Measurements from ENCODE around the gene FGD6. TPM values are rescaled to one million over a fixed set of nuclear protein-coding genes. Genes with fewer than 3 reads are reported as not detected.

Gene FGD6
- total RNA-seq, 1 experiment from 2014 or later, result 14.3 TPM

- DNase-seq, result no peak
- Histone ChIP-seq H3K9ac (ENCODE audit: low read length) (no peak overlapping the region), H2AFZ (ENCODE audit: low read length) (no peak overlapping the region), H3K9me2 (replicated peaks; ENCODE audit: low read length) (no peaks in the 10 kb centered on the region), H3F3A (ENCODE audit: low read length, unreplicated experiment) (no peaks in the 10 kb centered on the region), H3K4me3 (ENCODE audit: low read length) (no peak overlapping the region), H3K27ac (ENCODE audit: low read length) (no peak overlapping the region), H3K36me3 (ENCODE audit: low read depth, low read length) (peaks cover 17% of the 10 kb centered on the region), H3K4me2 (ENCODE audit: low read length) (no peak overlapping the region), H3K79me2 (ENCODE audit: low read length) (no peaks in the 10 kb centered on the region), H3K27me3 (ENCODE audit: low read length) (no peaks in the 10 kb centered on the region), H4K20me1 (ENCODE audit: low read length) (no peaks in the 10 kb centered on the region), H3K9me3 (ENCODE audit: low read length) (no peaks in the 10 kb centered on the region), H3K4me1 (ENCODE audit: insufficient read depth, low read length) (no peaks in the 10 kb centered on the region)
- no peak for ATAC-seq
- no peak for TF ChIP-seq EZH2phosphoT487 (IDR thresholded peaks at IDR 0.05; ENCODE audit: borderline replicate concordance, low read length)
- TF ChIP-seq CTCF (conservative IDR thresholded peaks at IDR 0.05; ENCODE audit: low read depth, low read length), result no peak
- no peak for TF ChIP-seq EZH2 (IDR thresholded peaks at IDR 0.05; ENCODE audit: low read length, unreplicated experiment)
- intact Hi-C loops (cut with micrococcal nuclease), result no loop called here
- no TSS peak for BruUV-seq (replicated peaks)
- ChIA-PET CTCF (no interaction called here), POLR2A (ENCODE audit: unreplicated experiment) (no interaction called here)
These were observed 80.7 kb downstream of the FGD6 start for GRCh38 chr12:95136598-95136997.

- H3K9me2 ChIP-seq (replicated peaks; ENCODE audit: low read length), result no peaks in the 10 kb centered on the region
- no TSS peak for BruUV-seq (replicated peaks)
- H3K4me1 ChIP-seq (ENCODE audit: insufficient read depth, low read length), result no peaks in the 10 kb centered on the region
- POLR2A ChIA-PET (ENCODE audit: unreplicated experiment), result interaction anchor here (0.6 kb wide), 1 partner anchor 30 kb away, joined by 4 read pairs; no protein-coding TSS in a partner anchor
- H3F3A ChIP-seq (ENCODE audit: low read length, unreplicated experiment), result no peaks in the 10 kb centered on the region
- no peak overlapping the region for H3K4me2 ChIP-seq (ENCODE audit: low read length)
- no peak overlapping the region for H3K27ac ChIP-seq (ENCODE audit: low read length)
- TF ChIP-seq EZH2phosphoT487 (IDR thresholded peaks at IDR 0.05; ENCODE audit: borderline replicate concordance, low read length) (no peak), EZH2 (IDR thresholded peaks at IDR 0.05; ENCODE audit: low read length, unreplicated experiment) (no peak), CTCF (conservative IDR thresholded peaks at IDR 0.05; ENCODE audit: low read depth, low read length) (no peak)
- DNase-seq (no peak), ATAC-seq (no peak)
- H3K4me3 ChIP-seq (ENCODE audit: low read length), result no peak overlapping the region
- CTCF ChIA-PET, result interaction anchor here (0.7 kb wide), 1 partner anchor 17 kb away, joined by 3 read pairs; no protein-coding TSS in a partner anchor
- H3K79me2 ChIP-seq (ENCODE audit: low read length), result no peaks in the 10 kb centered on the region
- intact Hi-C loops (cut with micrococcal nuclease), result no loop called here
- no peaks in the 10 kb centered on the region for H3K27me3 ChIP-seq (ENCODE audit: low read length)
- peaks cover 17% of the 10 kb centered on the region for H3K36me3 ChIP-seq (ENCODE audit: low read depth, low read length)
- H4K20me1 ChIP-seq (ENCODE audit: low read length), result no peaks in the 10 kb centered on the region
- H2AFZ ChIP-seq (ENCODE audit: low read length), result no peak overlapping the region
- no peak overlapping the region for H3K9ac ChIP-seq (ENCODE audit: low read length)
- H3K9me3 ChIP-seq (ENCODE audit: low read length), result no peaks in the 10 kb centered on the region
These were observed 83.2 kb downstream of the FGD6 start for GRCh38 chr12:95134085-95134484.

DNA sequence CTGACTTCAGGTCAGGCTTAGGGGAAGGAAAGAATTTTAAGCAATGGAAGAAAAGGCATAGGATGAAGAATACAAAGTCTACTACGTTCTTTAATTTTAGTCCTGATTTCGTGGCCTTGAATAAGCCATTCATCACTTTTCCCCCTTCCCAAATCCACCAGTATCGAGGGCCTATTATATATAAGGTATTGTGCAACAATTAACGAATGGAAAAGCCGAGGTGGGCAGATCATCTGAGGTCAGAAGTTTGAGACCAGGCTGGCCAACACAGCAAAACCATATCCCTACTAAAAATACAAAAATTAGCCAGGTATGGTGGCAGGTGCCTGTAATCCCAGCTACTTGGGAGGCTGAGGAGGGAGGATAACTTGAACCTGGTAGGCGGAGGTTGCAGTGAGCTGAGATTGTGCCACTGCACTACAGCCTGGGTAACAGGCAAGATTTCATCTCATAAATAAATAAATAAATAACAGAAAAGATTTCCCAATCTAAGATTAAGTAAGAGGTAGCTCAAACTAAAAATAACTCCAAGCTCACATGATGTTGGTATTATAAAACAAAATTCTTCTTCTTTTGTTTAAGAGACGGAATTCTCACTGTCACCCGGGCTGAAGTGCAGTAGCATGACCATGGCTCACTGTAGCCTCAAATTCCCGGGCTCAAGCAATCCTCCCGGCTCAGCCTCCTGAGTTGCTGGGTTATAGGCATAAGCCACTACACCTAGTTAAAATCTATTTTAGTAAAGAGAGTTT is 85.5 kb downstream of the FGD6 start:
- no peaks in the 10 kb centered on the region for H3K9me2 ChIP-seq (replicated peaks; ENCODE audit: low read length)
- H3F3A ChIP-seq (ENCODE audit: low read length, unreplicated experiment), result no peaks in the 10 kb centered on the region
- H3K9ac ChIP-seq (ENCODE audit: low read length), result no peak overlapping the region
- TF ChIP-seq CTCF (conservative IDR thresholded peaks at IDR 0.05; ENCODE audit: low read depth, low read length) (no peak), EZH2 (IDR thresholded peaks at IDR 0.05; ENCODE audit: low read length, unreplicated experiment) (no peak)
- H3K36me3 ChIP-seq (ENCODE audit: low read depth, low read length), result peaks cover 13% of the 10 kb centered on the region
- H3K4me2 ChIP-seq (ENCODE audit: low read length), result no peak overlapping the region
- BruUV-seq (replicated peaks), result no TSS peak
- ChIA-PET CTCF (no interaction called here), POLR2A (ENCODE audit: unreplicated experiment) (no interaction called here)
- no peak overlapping the region for H3K4me3 ChIP-seq (ENCODE audit: low read length)
- H4K20me1 ChIP-seq (ENCODE audit: low read length), result no peaks in the 10 kb centered on the region
- no peak for ATAC-seq
- H3K27me3 ChIP-seq (ENCODE audit: low read length), result no peaks in the 10 kb centered on the region
- no peak overlapping the region for H3K27ac ChIP-seq (ENCODE audit: low read length)
- intact Hi-C loops (cut with micrococcal nuclease), result no loop called here
- H3K79me2 ChIP-seq (ENCODE audit: low read length), result no peaks in the 10 kb centered on the region
- no peak overlapping the region for H2AFZ ChIP-seq (ENCODE audit: low read length)
- H3K9me3 ChIP-seq (ENCODE audit: low read length), result no peaks in the 10 kb centered on the region
- no peak for DNase-seq
- H3K4me1 ChIP-seq (ENCODE audit: insufficient read depth, low read length), result no peaks in the 10 kb centered on the region
